Psoas muscle (tissue), 8 donors: ENCODE results near the gene GRID1. TPM values are rescaled to one million over a fixed set of nuclear protein-coding genes. Genes with fewer than 3 reads are reported as not detected.

Experiments
- ATAC-seq, 4 donors: fragments of 200-7000 bp; cut with Tn5 transposase; one replicate each; pipeline ENCODE4 v1.9.1; 2020; ENCODE audit warnings: moderate library complexity in 3 of 4, mild to moderate bottlenecking in 2 of 4
- DNase-seq, 2 donors: peaks; one replicate each; pipeline ENCODE4 v3.0.0-alpha.2; 2020
- H3K27ac ChIP-seq: fragments of 200-600 bp; one replicate; pipeline ENCODE4 v1.8.0; 2022
- H3K27me3 ChIP-seq, 3 donors: fragments of 200-600 bp in 1 of 3; one replicate each; pipeline versions ENCODE4 v1.6.1 to v1.8.0; 2013 to 2022; ENCODE audit warnings: low read length in 2 of 3, mild to moderate bottlenecking in 2 of 3, moderate library complexity in 1 of 3; ENCODE audit not compliant: insufficient read depth in 3 of 3
- H3K36me3 ChIP-seq, 2 donors: fragments of 200-600 bp in 1 of 2; one replicate each; pipeline versions ENCODE4 v1.6.1 to v1.8.0; 2013 to 2022; ENCODE audit warnings: low read depth in 1 of 2, mild to moderate bottlenecking in 1 of 2, moderate library complexity in 1 of 2; ENCODE audit not compliant: insufficient read depth in 1 of 2
- H3K4me1 ChIP-seq: fragments of 200-600 bp; one replicate; pipeline ENCODE4 v1.8.0; 2022
- H3K4me3 ChIP-seq: fragments of 200-600 bp; one replicate; pipeline ENCODE4 v1.8.0; 2022; ENCODE audit warnings: mild to moderate bottlenecking
- H3K9me3 ChIP-seq: fragments of 200-600 bp; one replicate; pipeline ENCODE4 v1.8.0; 2022
- WGBS, 3 donors: extraction: QIAGEN DNeasy Blood & Tissue Kit; methylation state at CpG; one replicate each; pipeline versions ENCODE4 v1.1.6 to v1.1.7; 2013; 5-methylcytosine and 5-hydroxymethylcytosine counted together
- intact Hi-C, 2 donors: fragments of 100-400 bp; cut with DNase I; formaldehyde crosslinking; loops; one replicate each; pipeline versions ENCODE4 v1.11.0 to v1.14.2; 2022
- polyA plus RNA-seq, 3 donors: library from polyadenylated mRNA; stranded (reverse); fragments of 200-250 nt; gene quantifications; one replicate each; pipeline ENCODE4 v1.2.3, GENCODE V29; 2013
- total RNA-seq, 4 donors: library from RNA; stranded (reverse); fragmentation: NEBNext Ultra II Directional in 2 of 4; extraction: Animal tissue kit (Norgen Biotek cat#: 25700) in 2 of 4; gene quantifications; one replicate each; pipeline versions ENCODE4 v1.2.1 to v1.2.4, GENCODE V29; 2021 to 2023
- TF ChIP-seq, protein P1 (sequence below): fragments of 200-600 bp; IDR thresholded peaks from one replicate; pipeline ENCODE4 v1.8.0; 2022; ENCODE audit warnings: antibody characterized with exemption
- donor health status: healthy with polysubstance abuse.
- donor health status: DM: no; HTN: no; CAD: no; lungs with moderate emphysema.
- donor health status: Bipolar disorder and iron deficiency.
- donor health status: healthy.
- donor health status: DM: yes; HTN: yes; CAD: no.
- donor health status: DM: no; HTN: no; CAD: no.
- donor health status: DM: no; HTN: no; CAD: no.
- donor health status: DM: yes; HTN: yes; CAD: no.

GRID1 gene
- total and polyA plus RNA-seq, 7 donors: 0.17 to 0.56 (median 0.24) TPM

DNA sequence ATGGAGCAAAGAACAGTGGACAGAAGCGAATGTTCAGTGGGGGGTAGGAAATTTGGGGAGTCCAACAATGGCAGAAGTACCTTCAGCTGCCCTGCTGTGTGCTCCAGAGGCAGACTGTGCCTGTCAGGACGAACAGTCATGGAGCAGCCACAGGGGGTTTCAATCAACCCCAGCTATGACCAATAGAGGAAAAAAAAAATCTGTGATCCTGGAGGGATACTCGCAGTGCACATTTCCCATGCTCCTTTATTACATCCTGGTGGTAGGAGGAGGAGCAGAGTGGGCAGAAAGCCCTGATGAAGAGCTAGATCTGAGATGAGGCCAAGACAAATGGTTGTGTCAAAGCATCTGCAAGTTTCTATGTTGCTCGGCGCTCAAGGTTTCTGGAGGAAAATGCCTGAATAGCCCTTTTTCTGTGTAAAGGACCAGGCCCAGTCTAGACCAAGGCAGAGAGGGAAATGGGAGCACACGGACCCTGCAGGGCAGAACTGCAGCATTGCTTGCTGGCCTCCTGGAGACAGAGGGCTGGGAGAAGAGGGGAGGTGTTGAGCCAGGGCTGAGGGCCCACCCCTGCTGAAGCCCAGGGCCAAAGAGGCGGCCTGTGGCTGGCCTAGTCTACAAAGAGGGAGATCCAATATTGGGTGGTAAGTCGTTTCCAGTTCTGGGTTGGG, 201.5 kb downstream of the GRID1 start:
- Histone ChIP-seq H3K36me3 (no peaks in the 10 kb centered on the region), H3K4me3 (no peak overlapping the region), H3K9me3 (no peaks in the 10 kb centered on the region), H3K27ac (no peak overlapping the region), H3K27me3 (no peaks in the 10 kb centered on the region), H3K4me1 (no peaks in the 10 kb centered on the region)
- TF ChIP-seq, protein P1, sequence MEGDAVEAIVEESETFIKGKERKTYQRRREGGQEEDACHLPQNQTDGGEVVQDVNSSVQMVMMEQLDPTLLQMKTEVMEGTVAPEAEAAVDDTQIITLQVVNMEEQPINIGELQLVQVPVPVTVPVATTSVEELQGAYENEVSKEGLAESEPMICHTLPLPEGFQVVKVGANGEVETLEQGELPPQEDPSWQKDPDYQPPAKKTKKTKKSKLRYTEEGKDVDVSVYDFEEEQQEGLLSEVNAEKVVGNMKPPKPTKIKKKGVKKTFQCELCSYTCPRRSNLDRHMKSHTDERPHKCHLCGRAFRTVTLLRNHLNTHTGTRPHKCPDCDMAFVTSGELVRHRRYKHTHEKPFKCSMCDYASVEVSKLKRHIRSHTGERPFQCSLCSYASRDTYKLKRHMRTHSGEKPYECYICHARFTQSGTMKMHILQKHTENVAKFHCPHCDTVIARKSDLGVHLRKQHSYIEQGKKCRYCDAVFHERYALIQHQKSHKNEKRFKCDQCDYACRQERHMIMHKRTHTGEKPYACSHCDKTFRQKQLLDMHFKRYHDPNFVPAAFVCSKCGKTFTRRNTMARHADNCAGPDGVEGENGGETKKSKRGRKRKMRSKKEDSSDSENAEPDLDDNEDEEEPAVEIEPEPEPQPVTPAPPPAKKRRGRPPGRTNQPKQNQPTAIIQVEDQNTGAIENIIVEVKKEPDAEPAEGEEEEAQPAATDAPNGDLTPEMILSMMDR: no peak
- ATAC-seq (no peak), DNase-seq (no peak)
- 71 to 77% (median 74%) methylated on average over 8 of the region's 8 CpGs for WGBS, 3 donors
- intact Hi-C loops: no loop called here

DNA sequence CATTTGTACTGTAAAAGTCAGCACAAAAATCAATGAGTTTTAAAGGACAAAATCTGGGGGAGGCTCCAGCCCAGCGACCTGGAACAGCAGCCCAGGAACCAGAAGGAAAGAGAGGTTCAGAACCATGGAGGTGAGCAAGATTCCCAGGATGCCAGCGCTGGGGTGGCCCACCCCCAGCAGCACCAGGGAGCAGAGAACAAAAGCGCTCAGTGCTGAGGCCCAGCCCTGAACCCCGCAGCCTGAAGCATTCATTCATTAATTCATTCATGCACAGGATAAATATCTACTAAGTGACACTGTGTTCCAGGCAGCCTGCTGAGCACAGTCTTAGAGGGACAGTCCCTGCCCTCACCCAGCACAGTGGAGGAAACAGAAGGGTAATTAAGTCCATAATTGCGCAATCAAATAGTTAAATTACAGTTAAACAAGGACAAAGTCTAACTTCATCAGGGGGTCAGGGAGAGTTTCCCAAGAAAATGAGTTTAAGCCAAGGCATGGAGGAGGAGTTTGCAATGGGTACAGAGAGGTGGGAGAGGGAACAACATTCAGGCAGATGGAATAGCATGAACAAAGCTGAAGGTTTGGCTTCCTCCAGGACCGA, 202.3 kb downstream of the GRID1 start:
- TF ChIP-seq, protein P1: no peak
- H3K4me3 ChIP-seq: no peak overlapping the region
- H3K9me3 ChIP-seq: no peaks in the 10 kb centered on the region
- whole genome bisulfite sequencing, 3 donors: 81 to 96% (median 85%) methylated on average over 6 of the region's 6 CpGs
- ATAC-seq (no peak), DNase-seq (no peak)
- no peaks in the 10 kb centered on the region for H3K4me1 ChIP-seq
- intact Hi-C loops: no loop called here
- H3K27ac ChIP-seq: no peak overlapping the region
- H3K36me3 ChIP-seq: no peaks in the 10 kb centered on the region
- H3K27me3 ChIP-seq: no peaks in the 10 kb centered on the region

DNA sequence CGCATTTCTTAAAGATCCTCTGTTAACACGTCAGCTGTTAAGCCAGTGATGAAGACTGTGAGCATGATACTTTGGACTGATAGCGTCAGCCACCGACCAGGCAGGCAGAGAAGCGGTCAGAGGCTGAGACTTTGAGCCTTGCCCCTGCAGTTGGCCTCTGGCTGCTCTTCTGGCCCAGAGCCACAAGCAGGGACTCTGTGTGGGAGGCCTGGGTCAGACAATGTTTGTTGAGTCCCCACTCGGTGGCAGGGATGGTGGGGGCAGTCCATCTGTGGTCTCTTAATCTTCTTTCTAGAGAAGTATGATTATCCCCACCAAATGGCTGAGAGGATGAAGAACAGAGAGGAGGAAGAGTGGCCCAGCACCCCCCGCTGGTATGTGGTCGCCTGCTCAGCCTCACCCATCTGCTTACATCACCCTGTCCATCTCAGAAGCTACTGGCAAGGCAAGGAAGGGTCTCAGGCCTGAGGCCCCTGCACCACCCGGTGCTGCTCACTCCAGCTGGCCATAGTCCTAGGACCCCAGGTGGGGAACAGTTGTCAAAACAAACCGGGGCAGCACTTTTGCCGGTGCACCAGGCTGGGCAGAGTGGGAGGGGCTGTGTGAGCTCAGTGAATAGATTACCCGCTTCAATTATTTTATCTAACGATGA, 202.9 kb downstream of the GRID1 start:
- Histone ChIP-seq H3K4me1 (no peaks in the 10 kb centered on the region), H3K27me3 (no peaks in the 10 kb centered on the region), H3K27ac (no peak overlapping the region), H3K4me3 (no peak overlapping the region), H3K9me3 (no peaks in the 10 kb centered on the region), H3K36me3 (no peaks in the 10 kb centered on the region)
- 55 to 60% (median 57%) methylated on average over 13 of the region's 13 CpGs for WGBS, 3 donors
- ATAC-seq: no peak
- TF ChIP-seq, protein P1: no peak
- intact Hi-C loops: no loop called here
- no peak for DNase-seq

DNA sequence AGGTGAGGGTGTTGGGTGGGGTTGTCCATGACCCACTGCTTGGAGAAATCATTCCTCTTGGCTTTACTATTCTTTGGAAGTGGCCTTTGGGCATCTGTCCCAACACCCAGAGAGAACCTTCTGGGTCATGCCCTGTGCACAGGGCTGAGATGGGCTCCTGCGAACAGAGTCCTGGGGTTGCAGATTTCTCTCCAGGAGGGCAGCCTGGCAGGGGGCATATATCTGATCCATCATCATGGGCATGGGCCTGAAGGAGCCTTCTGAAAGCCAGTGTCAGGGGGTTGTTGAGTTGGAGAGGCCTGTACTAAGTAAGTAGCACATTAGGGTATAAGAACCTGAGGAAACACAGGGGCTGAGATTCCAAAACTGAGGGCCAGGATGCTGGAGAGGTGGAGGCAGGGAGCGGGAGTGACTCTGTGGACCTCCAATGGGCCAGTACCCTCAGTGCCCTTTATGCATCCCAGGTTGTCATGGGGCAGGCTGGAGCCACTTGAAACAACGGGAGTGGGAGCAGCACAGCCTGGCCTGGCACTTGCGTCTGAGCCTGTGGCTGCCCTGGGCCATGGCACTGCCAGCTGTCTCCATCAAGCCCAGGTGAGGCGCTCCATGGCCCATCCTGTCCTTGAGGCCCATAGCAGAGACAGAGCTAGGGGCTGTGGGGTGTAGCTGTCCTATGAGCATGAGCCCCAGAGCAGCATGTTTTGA, 203.7 kb downstream of the GRID1 start:
- no peak for DNase-seq
- no peak for ATAC-seq
- no peak overlapping the region for H3K27ac ChIP-seq
- no peak overlapping the region for H3K4me3 ChIP-seq
- no peaks in the 10 kb centered on the region for H3K27me3 ChIP-seq
- WGBS, 3 donors: 91 to 95% (median 91%) methylated on average over 5 of the region's 5 CpGs
- TF ChIP-seq, protein P1: no peak
- no peaks in the 10 kb centered on the region for H3K36me3 ChIP-seq
- intact Hi-C loops: no loop called here
- no peaks in the 10 kb centered on the region for H3K4me1 ChIP-seq
- no peaks in the 10 kb centered on the region for H3K9me3 ChIP-seq
